Measurements from ENCODE around the gene MRM2.

- no peak for TF ChIP-seq CTCF (IDR thresholded peaks at IDR 0.05)
- TF ChIP-seq ZFX (IDR thresholded peaks at IDR 0.05; ENCODE audit: borderline replicate concordance) = no peak
Measured at GRCh38 chr7:2281541-2281940, 39.5 kb upstream of the MRM2 start.
